ENCODE data around the gene HES7.
"Not testable (repeated sequence)": the region's sequence is repeated elsewhere in the genome, so short reads cannot be mapped to it uniquely, and the experiment has no call there.

Gene HES7

DNA sequence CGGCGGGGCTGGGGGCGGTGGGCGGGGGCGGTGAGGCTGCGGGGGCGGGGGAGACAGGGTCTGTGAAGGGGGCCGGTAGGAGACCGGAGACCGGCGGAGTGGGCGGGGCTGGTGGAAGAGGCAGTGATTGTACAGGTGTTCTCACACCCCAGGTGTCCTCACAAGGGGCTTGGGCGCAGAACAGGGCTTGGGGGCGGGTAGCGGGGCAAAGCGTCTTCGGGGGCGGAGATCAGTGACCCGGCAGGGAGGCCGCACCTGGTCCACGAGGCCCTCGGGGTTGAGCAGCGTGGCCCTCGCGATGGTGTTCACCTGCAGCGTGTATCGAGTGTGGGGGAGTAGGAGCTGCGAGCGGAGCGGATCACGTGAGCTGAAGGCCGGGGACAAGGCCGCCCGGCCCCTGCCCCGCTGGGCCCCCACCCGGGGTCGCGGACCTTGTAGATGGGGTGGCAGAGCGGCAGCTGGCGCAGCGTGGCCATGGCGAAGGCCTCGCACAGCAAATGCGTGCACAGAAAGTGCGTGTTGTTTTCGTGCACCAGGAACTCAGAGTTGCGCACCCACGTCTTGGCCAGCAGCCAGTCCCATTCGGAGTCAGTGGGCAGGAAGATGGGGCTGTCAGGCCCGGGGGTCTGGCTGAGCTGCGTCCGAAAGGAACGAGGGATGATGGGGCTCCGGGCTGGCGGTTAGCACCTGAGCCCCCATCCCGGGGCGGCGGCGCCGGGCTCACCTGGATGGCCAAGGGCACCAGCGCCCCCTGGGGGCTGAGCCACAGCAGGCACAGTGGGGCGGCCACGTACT lies 14.0 kb downstream of the HES7 start:
- Histone ChIP-seq H3K4me3 (ENCODE audit: low read length) (peak overlapping the region; percentile 92), H3K27ac (ENCODE audit: low read length) (no peak overlapping the region), H3K4me2 (ENCODE audit: low read length) (peak overlapping the region; percentile 100)

DNA sequence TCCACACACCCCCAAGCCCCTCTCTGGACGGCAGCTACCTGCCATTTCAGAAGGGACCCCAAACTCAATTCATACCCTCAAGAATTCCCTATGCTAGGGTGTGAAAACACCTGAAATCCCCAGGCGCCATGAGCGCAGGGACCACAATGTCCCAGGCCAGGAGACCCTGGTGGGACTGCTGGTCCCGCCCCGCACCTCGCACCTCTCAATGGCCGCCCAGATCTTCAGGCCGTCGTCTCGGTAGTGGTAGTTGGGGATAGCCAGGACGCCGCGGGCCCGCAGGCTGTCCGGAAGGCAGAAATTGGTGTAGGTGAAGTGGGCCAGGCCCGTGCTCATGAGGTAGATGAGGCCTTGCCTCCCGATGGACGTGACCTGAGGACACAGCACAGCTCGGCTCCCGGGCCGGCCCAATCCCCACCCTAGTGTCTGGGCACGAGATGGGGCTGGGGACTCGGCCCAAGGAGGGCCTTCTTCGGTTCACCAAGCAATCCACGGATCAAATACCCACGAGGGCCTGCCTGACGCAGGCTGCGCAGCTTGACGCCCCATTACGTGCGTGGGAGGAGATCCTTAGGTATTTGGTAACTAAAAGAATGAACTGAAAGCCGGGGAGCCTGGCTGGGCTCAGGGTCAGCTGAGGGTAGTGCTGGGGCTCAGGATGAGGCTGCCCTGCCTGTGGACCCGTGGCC lies 14.8 kb downstream of the HES7 start:
- no peak overlapping the region for H3K27ac ChIP-seq (ENCODE audit: low read length)
- H3K27me3 ChIP-seq (ENCODE audit: low read depth, low read length) = peaks cover 13% of the 10 kb centered on the region
- H3K36me3 ChIP-seq (replicated peaks; ENCODE audit: low read depth, low read length) = no peaks in the 10 kb centered on the region
- H3K9ac ChIP-seq (ENCODE audit: low read length) = no peak overlapping the region
- H4K20me1 ChIP-seq (ENCODE audit: insufficient read depth, low read length) = no peaks in the 10 kb centered on the region
- no peak overlapping the region for H2AFZ ChIP-seq (ENCODE audit: low read depth, low read length)
- H3K79me2 ChIP-seq (ENCODE audit: low read length) = no peaks in the 10 kb centered on the region
- H3K4me1 ChIP-seq (ENCODE audit: low read length) = no peaks in the 10 kb centered on the region
- no peaks in the 10 kb centered on the region for H3K9me3 ChIP-seq (ENCODE audit: insufficient read depth, low read length)
- TF ChIP-seq CTCF (IDR thresholded peaks at IDR 0.05; ENCODE audit: low read depth, low read length) (no peak), EZH2phosphoT487 (IDR thresholded peaks at IDR 0.05; ENCODE audit: low read depth) (no peak)
- H3K4me3 ChIP-seq (ENCODE audit: low read length) = peak overlapping the region; percentile 92; the same call in 1 of the 2 replicates
- H3K4me2 ChIP-seq (ENCODE audit: low read length) = peak overlapping the region; percentile 100

More for the DNA sequence above, 14.0 kb downstream of the HES7 start:
- no peaks in the 10 kb centered on the region for H3K9me3 ChIP-seq (ENCODE audit: insufficient read depth, low read length)
- H3K79me2 ChIP-seq (ENCODE audit: low read length) = no peaks in the 10 kb centered on the region
- H3K4me1 ChIP-seq (ENCODE audit: low read length) = no peaks in the 10 kb centered on the region
- peaks cover 17% of the 10 kb centered on the region for H3K27me3 ChIP-seq (ENCODE audit: low read depth, low read length)
- H2AFZ ChIP-seq (ENCODE audit: low read depth, low read length) = peak overlapping the region; percentile 97
- no peaks in the 10 kb centered on the region for H4K20me1 ChIP-seq (ENCODE audit: insufficient read depth, low read length)
- H3K9ac ChIP-seq (ENCODE audit: low read length) = peak overlapping the region; percentile 36; the same call in 1 of the 2 replicates
- H3K36me3 ChIP-seq (replicated peaks; ENCODE audit: low read depth, low read length) = no peaks in the 10 kb centered on the region
- TF ChIP-seq CTCF (IDR thresholded peaks at IDR 0.05; ENCODE audit: low read depth, low read length) = peak; percentile 78
- no peak for TF ChIP-seq EZH2phosphoT487 (IDR thresholded peaks at IDR 0.05; ENCODE audit: low read depth)

DNA sequence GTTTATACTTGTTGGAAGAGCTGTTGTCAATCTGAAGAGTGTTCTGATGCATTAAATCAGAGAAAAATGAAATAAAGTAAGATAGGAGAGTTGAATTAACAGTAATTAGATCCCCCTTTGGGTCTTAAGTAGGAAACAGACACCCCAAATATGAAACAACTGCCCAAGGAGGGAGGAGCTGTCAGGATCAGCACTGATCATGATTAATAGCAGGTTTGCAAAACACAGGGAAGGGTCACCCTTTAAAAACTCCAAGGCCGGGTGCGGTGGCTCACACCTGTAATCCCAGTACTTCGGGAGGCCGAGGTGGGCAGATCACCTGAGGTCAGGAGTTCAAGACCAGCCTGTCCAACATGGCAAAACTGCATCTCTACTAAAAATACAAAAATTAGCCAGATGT lies 16.9 kb downstream of the HES7 start:
- not testable (repeated sequence) for H3K4me1 ChIP-seq (ENCODE audit: low read length); H3K79me2 ChIP-seq (ENCODE audit: low read length); H3K27ac ChIP-seq (ENCODE audit: low read length); H3K9me3 ChIP-seq (ENCODE audit: insufficient read depth, low read length); H3K4me3 ChIP-seq (ENCODE audit: low read length); H3K4me2 ChIP-seq (ENCODE audit: low read length); H3K27me3 ChIP-seq (ENCODE audit: low read depth, low read length); H4K20me1 ChIP-seq (ENCODE audit: insufficient read depth, low read length); H3K36me3 ChIP-seq (replicated peaks; ENCODE audit: low read depth, low read length); H2AFZ ChIP-seq (ENCODE audit: low read depth, low read length); H3K9ac ChIP-seq (ENCODE audit: low read length)

DNA sequence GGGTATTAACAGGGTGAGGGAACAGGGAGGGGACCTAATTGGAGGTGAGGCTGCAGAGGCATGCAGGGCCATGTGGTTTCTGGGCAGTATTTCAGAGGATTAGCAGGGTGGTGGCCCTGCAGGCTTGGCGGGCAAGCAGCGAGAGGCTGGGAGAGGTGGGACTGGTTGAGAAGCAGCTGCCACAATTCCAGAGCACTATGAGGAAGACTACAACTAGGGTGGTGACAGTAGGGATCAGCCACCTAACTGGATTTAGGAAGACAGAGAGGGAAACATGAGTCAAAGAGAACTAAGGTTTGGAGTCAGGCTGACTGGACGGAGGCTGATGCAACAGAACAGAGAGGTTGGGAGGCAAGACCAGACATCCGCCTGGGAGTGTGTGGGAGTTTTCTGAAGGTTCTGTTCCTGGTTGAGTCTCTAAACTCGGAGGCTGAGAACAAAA lies 17.9 kb downstream of the HES7 start:
- H3K79me2 ChIP-seq (ENCODE audit: low read length) = no peaks in the 10 kb centered on the region
- no peaks in the 10 kb centered on the region for H3K27me3 ChIP-seq (ENCODE audit: low read depth, low read length)
- H3K4me2 ChIP-seq (ENCODE audit: low read length) = no peak overlapping the region
- no peak overlapping the region for H3K4me3 ChIP-seq (ENCODE audit: low read length)
- no peaks in the 10 kb centered on the region for H4K20me1 ChIP-seq (ENCODE audit: insufficient read depth, low read length)
- H3K27ac ChIP-seq (ENCODE audit: low read length) = no peak overlapping the region
- H3K9ac ChIP-seq (ENCODE audit: low read length) = no peak overlapping the region
- H3K9me3 ChIP-seq (ENCODE audit: insufficient read depth, low read length) = no peaks in the 10 kb centered on the region
- no peak overlapping the region for H2AFZ ChIP-seq (ENCODE audit: low read depth, low read length)
- no peaks in the 10 kb centered on the region for H3K36me3 ChIP-seq (replicated peaks; ENCODE audit: low read depth, low read length)
- H3K4me1 ChIP-seq (ENCODE audit: low read length) = no peaks in the 10 kb centered on the region
- TF ChIP-seq EZH2phosphoT487 (IDR thresholded peaks at IDR 0.05; ENCODE audit: low read depth) (no peak), CTCF (IDR thresholded peaks at IDR 0.05; ENCODE audit: low read depth, low read length) (no peak)
